DMS153 treated with DMSO at 0.1 percent for 48 hours (cell line): ENCODE measurements around the gene COX7C.
"Not testable (repeated sequence)": the region's sequence is repeated elsewhere in the genome, so short reads cannot be mapped to it uniquely, and the experiment has no call there.

Experiments
- DNase-seq: peaks from one replicate; lab custom pipeline; 2025; ENCODE audit not compliant: unreplicated experiment; lab: John Stamatoyannopoulos, UW

Gene COX7C

GRCh38 chr5:86617756-86618576 is at the start of gene COX7C:
COX7C (plus strand) TSS chr5:86617941; CDS start chr5:86618056, 115 bp downstream.
- peak; percentile 54 for DNase-seq

- not testable (repeated sequence) for DNase-seq
Observed at GRCh38 chr5:86569522-86570426, 48.0 kb upstream of the COX7C start.

- no peak for DNase-seq
Observed at GRCh38 chr5:86570427-86571083, 47.2 kb upstream of the COX7C start.

GRCh38 chr5:86571109-86571508 is 46.6 kb upstream of the COX7C start:
- not testable (repeated sequence) for DNase-seq

- no peak for DNase-seq
Observed at GRCh38 chr5:86572825-86573517, 44.8 kb upstream of the COX7C start.

GRCh38 chr5:86579502-86579901 is 38.2 kb upstream of the COX7C start:
- DNase-seq = no peak

GRCh38 chr5:86596476-86596875 is 21.3 kb upstream of the COX7C start:
- no peak for DNase-seq

- no peak for DNase-seq
Observed at GRCh38 chr5:86605881-86606280, 11.9 kb upstream of the COX7C start.

GRCh38 chr5:86613455-86613854 is 4.3 kb upstream of the COX7C start:
- DNase-seq = no peak

- DNase-seq = no peak
Observed at GRCh38 chr5:86617309-86617755, 409 bp upstream of the COX7C start.

GRCh38 chr5:86623785-86624483 is 6.2 kb downstream of the COX7C start:
- no peak for DNase-seq

- no peak for DNase-seq
Observed at GRCh38 chr5:86625148-86625547, 7.4 kb downstream of the COX7C start.

- no peak for DNase-seq
Observed at GRCh38 chr5:86626149-86626548, 8.4 kb downstream of the COX7C start.

- DNase-seq = no peak
Observed at GRCh38 chr5:86631165-86631564, 13.4 kb downstream of the COX7C start.

GRCh38 chr5:86640998-86641397 is 23.3 kb downstream of the COX7C start:
- no peak for DNase-seq

- no peak for DNase-seq
Observed at GRCh38 chr5:86644843-86645242, 27.1 kb downstream of the COX7C start.

GRCh38 chr5:86645885-86646284 is 28.1 kb downstream of the COX7C start:
- no peak for DNase-seq

GRCh38 chr5:86646671-86647070 is 28.9 kb downstream of the COX7C start:
- DNase-seq = no peak

GRCh38 chr5:86649832-86650505 is 32.2 kb downstream of the COX7C start:
- DNase-seq = no peak

- DNase-seq = not testable (repeated sequence)
Observed at GRCh38 chr5:86660771-86661170, 43.0 kb downstream of the COX7C start.
